HG03469 (cell line): ENCODE results near the gene LIX1.
A peak's percentile ranks its signal among the peaks of the same experiment; 100 is the strongest.
"Not testable (repeated sequence)": the region's sequence is repeated elsewhere in the genome, so short reads cannot be mapped to it uniquely, and the experiment has no call there.

Experiments used
- ATAC-seq: cut with Tn5 transposase; IDR thresholded peaks from one replicate; pipeline ENCODE4 v1.9.1; 2021; ENCODE audit warnings: mild to moderate bottlenecking, moderate library complexity, moderate number of reproducible peaks; ENCODE audit not compliant: unreplicated experiment

LIX1 gene

DNA sequence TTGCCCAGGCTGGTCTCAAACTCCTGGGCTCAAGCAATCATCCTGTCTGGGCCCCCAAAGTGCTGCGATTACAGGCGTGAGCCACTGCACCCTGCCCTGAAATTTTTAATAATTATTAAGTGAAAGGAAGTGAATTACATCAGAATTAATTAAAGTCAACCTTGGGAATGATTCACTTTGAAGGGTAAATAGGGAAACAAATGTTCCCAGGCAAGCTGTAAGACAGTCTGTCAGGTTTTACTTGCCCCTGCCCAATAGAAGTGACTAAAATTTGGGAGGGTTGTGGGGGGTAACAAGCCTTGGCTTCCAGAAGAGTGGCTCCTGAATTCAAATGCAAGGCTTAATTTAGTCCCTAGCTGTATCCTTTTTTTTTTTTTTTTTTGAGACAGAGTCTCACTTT is 1.3 kb upstream of the LIX1 start:
- ATAC-seq: no peak

DNA sequence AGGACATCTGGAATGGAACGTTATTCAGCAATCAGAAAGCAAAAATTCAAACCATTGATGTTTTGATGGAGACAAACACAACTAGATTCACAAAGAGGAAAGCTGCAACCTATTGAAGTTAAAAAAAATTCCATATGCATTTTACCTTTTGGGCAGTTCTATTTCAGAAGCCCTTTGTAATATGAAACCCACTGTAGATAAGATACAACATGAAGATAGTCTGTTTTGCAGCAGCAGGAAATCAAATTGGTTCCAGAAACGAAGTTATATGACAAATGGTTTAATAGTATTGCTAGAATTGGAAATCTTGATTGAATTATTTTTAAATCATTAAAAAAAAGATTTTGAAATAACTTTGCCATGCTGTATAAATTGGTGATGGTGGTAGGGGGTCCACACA is 872 bp downstream of the LIX1 start:
- no peak for ATAC-seq

DNA sequence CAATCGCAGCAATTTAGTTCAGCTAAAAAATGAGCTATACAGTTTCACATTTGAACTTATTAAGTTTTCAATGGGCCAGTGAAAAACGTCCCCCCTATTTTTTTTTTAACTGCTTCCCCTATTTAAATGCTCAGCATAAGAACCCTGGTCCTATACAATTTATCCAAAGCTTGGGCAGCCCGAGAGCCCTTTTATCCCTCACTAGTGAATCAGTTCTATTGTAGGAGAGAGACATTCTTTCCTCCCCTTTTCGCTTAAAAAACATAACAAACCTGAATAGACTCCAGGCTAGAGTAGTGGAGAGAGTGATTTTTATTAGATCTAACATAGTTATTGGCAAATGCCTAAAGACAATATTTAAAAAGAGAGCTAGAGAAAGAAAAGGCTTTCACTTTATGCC is 1.4 kb downstream of the LIX1 start:
- no peak for ATAC-seq

DNA sequence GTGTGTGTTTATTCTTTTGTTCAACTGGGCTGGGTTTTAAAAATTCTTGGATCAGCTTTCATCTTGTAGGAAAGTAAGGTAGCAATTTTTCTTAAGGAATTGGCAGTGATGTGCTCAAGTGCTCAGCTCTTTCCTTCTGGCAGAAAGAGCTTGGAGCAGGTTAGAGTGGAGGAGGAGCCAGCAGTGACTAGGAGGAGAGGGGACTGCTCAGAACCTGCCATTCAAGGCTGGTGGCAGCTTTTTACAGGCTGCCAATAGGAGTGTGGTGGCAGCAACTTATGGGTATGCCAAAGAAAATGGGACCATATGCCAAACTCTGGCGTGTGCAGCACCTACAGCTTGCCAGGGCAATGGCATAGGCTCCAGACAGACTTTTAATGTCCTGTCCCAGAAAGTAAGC is 2.2 kb downstream of the LIX1 start:
- ATAC-seq: not testable (repeated sequence)

DNA sequence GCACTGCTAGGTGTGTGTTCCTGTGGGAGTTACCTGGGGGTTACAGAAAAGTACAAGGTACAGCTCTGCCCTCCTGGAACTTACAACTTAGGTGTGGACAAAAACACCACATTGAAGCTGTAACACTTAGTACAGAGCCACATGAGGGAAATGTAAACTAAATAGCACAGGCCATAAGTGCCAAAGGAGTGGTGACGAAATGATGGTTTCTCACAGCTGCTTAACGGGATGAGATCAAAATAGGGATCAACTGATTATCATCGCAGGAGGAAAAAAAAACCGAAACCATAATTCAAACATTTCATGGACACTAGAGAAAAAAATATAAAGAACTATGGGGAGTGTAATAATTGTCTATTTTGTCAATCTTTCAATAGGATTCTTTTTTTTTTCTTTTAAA is 5.9 kb downstream of the LIX1 start:
- no peak for ATAC-seq

DNA sequence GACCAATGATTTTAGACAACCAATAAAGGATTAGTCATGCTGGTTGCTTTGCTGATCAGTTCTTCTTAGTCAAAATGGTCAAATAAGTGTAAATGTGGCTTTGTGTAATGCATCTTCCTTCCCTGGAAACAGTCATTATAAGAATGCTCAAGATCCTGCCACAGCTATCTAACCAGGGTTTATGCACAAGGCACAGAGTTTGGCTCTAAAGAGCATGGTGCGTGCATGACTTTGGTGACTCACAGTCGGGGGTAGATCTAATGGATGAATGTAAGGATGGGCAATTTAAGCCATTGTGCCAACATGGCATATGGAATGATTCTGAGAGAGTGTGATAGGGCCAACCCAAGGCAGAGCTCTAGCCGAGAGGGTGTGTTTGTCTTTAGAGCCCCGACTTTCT is 6.5 kb downstream of the LIX1 start:
- ATAC-seq: no peak

DNA sequence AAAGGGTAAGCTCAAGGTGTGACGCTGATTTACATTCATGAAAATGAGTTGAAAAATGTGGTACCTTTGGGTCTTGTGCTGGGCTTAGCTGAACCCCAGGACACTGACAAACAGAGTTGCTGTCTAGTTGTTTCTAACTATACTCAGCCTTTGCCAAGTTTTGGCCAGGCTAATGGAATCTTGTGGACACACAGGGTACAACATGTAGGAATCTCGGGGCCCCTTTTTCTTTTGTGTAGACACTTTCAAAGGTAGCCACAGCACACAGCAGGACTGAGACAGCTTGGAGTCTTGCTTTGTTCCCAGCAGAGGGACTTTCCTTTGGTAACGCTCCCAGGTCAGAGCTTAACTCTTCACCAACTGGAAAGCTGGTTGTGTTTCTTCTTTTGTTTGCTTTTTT is 7.8 kb downstream of the LIX1 start:
- ATAC-seq: no peak

DNA sequence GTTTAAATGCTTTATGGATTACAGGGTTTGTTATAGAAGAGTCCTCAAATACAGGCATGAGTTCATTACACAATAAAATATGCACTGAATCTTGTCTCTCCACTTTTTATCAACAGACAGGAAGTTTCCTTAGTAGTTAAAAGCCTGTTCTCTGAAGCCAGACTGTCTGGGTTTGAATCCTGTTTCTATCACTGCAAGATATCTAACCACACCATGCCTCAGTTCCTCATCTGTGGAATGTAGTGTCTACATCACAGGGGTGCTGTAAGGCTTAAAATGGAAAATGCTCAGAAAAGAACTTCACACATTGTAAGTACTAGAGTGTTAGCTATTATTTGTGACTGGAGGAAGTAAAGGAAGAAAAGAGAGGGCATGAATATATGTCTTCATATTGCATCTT is 9.3 kb downstream of the LIX1 start:
- ATAC-seq: no peak

DNA sequence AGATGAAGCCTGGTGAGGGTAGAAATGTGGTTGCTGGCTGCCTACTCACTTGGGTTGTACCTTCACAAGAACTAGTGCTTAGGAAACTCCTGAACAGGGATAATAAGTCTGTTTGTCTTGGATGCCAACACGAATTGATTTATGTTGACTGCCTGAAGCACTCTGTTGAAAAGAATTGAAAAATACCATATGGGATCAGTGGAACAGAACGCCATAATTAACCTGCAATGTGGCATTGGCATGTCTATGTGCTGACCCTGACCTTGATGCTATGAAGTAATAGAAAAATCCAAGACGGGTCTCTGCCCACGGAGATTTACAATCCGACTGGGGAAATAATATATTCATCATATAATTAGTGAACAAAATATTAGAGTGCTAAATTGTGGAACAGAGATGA is 10.5 kb downstream of the LIX1 start:
- no peak for ATAC-seq

DNA sequence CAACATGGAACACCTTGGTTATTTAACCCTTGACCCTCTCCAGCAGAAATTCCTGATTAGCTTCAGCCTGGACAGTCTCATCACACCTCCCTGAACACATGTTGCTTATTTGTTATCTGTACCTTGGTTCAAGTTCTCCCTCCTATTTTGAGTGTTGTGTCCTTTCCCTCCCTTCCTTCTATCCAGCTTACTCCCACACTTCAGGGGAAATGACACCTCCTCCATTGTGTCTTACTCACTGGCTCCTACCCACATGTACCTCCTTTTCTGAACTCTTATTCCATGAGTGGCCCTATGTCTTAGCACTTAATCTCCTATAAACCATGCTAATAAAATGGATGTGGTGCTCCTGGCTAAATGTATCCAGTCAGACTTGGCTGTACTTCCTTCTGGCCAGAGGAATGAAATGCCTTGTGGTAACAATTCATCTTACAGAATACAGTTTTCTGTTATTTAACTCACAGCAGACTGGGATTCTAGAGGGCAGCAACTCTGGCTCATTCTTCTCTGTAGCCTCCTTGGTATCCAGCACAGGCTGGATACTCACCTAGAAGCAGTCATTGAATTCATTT is 11.2 kb downstream of the LIX1 start:
- ATAC-seq: no peak

DNA sequence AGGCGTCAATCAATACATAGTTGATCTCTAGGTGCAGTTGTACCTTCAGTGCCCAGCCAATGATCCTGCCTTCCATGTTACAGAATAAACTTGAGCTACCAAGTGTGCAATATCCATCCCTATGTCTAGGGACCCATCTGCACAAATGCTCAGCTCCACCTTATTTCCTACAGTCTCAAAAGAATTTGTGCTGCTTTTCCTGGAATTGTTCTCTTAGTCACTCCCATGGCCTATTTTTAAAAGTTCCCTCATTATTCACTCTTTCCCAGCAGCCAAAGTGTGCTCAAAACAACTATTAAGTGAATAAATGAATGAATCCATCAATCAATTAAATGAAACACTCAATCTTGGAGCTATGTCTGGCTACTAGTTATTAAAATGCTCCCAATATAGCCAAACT is 14.7 kb downstream of the LIX1 start:
- no peak for ATAC-seq

DNA sequence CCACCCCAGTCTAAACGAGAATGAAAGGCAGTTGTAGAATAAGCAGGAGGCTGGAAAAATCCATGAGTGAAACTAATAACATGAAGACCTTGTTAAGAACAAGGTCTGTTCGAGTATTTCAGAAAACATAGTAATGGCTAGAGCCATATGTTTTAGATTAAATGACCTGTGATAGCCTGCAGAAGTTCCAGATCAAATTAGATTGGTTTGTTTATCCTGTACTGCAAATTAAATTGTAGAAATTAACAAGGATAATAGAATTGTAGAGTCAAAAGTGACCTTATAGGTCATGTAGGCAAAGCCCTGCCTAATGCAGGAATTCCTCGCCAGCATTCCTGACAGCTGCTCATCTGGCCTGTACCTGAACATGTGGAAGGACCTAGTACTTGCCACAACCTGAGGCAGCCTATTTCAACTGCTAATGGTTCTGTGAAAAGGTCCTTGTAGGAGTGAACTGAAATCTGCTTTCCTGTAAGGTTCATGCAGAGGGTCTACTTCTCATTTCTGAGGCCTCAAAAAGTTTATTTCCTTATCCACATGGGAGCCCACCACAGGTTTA is 17.2 kb downstream of the LIX1 start:
- no peak for ATAC-seq

DNA sequence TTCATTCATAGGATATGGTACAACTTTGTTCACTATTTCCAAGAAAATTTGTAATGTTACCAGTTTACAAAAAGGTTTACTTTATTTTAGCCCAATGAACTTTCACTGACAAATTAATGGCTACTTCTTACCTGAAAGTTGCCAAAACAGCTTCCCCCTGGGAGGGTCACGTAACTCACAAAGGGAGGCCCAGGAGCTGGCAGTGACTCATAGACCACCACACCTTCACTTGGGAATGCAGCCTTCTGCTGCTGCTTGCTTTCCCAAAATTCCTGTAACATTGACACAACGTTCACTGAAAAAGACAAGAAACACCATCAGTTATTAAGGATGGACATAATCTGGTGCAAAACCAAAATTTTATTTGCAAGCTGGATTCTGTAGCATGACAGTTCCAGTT is 18.1 kb downstream of the LIX1 start:
- ATAC-seq: no peak

DNA sequence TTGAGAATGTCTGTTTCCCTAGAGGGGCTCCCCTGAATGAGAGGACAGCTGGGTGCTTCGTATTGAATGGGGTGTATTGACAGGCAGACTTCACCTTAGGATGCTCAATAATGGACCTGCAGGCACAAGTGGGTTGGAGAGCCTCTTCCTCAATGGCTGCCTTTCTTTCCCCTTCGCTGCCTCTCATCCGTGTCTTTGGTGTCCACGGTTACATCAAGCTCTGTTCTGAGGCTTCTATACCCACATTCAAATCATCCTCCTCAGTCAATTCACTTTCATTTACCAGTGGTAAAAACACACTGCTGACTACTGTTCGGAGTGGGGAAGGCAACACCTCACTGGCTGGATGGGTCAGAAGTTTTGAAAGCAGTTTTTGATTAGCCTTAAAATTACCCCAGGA is 20.6 kb downstream of the LIX1 start:
- ATAC-seq: no peak

DNA sequence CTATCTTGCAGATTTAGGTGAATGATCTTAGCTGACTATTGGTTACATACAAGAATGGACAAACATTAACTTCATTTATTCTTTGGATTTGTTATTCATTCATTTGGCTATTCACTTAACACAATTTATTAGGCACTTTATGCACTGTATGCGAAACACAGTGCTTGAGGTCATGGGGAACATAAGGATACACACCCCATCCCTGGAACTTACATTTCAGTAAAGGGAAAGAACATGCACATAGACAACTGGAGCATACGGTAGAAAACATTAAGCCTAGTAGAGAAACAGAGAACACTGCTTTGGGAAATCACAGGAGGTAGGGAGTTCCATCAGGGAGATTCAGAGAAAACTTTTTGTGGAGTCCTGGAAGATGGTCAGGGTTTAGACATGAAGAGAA is 22.2 kb downstream of the LIX1 start:
- no peak for ATAC-seq

DNA sequence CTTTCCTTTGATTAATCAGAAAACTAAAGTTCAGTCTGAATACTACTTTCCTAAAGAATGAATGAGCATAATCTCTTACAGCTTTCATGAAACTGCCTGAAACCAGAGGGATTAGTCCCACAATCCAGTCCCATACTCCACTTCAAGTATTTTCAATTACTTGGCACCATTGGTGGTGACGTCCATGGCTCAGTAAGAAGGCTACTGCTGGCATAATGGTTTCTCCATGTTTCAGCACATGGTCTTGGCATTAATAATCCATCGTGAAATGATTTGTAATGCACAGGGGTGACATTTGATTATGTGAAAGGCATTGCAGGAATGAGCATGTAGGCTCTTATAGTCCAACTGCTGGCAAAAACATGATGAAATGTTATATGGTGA is 23.4 kb downstream of the LIX1 start:
- no peak for ATAC-seq

DNA sequence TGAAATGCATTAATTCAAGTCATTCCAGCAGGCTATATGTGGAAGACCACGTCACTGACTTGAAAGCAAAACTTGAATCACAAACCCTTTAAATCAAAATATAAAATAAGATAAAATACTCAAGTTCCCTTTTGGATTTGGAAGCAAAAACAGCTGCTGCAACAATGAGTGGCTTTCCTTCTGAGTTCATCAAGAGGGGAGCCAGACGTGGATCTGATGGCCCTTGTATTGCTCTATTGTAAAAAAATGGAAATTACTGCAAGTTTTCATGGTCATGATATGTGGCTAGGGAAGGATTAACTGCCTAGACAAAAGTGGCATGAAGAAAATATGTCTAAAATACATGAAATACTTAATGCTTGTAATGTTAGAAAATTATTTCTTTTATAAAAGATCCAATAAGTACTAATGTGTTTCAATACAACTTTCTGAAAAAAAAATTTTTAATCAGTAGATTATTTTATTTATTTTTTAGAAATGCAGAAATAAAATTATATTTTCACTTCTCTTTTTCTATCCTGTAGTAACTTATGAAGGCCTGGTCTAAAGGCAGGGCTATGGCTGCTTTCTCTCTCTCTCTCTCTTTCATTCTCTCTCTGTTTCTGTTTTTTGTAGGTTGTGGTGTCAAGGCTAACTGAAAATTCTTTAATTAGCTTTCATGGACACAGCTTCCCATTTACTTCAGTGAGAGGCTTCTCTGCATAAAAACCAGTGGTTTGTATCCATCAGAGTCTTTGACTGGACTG is 24.0 kb downstream of the LIX1 start:
- ATAC-seq: peak; percentile 52

DNA sequence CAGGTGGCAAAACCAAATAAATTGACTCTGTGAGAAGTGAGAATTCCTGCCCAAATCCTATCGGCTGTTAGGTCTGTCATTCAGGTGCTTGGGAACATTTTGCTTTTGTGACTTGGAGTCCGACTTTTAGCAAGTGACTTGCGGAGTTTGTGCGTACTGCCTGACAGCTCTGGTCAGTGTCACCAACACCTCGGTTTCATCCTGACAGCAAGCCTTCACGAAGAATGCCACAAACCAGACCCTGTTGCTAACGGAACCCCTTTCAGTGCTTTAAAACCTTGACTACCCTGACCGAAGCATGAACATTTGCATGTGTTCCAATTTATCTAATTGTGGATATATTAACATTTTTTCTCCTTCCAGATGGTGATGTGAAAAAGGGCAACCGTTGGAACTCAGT is 26.5 kb downstream of the LIX1 start:
- no peak for ATAC-seq

DNA sequence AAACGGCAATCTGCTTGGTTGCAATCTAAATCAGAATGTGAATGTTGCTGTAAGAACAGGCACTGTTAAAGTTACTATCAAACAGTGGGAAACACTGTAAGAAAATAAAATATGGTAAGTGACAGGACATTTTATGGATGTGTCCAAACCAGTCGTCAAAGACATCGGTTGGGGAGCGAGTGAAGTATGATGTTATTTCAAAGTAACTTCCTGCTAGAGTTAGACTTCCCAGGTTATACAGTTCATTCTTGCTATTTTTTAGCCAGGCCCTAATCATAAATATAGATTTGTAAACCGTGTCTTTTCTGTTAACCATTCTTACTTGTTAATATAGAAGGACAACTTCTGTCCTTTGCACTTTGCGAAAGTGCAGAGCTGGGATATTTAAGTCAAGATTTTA is 30.2 kb downstream of the LIX1 start:
- no peak for ATAC-seq

DNA sequence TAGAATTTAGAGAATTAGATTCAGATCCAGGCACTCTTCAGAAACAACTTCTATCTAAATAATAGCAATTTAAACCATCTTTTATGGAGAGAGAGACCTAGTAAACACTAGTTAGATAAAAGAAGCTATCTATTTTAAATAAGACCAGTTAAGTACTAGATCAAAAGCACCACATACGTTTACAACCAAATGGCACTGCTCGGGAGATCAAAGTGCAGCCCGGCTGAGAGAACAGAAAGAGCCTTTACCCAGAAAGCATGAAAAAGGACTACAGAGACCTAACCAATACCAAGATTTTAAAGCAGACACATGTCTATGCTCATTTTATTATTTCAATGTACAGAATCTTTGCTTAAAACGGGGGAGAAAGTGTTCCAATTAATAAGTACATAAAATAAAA is 30.8 kb downstream of the LIX1 start:
- ATAC-seq: no peak

DNA sequence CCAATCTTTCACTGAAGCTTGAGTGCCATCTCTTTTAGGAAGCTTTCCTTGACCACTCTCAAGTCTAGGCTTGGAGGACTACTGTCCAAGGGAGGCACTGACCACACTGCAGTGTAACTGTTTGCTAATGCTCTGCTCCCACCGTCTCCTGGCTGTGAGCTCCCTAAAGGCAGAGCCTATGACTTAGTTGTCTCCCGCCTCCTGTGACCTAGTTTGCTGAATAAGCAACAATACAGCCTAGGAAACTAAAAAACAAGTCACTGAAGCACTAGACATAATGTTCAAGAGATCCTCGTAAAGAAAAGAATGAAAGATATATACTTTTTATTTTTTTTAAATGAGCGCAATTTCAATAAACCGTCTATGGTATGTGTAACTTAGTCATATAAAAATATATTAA is 31.4 kb downstream of the LIX1 start:
- no peak for ATAC-seq

DNA sequence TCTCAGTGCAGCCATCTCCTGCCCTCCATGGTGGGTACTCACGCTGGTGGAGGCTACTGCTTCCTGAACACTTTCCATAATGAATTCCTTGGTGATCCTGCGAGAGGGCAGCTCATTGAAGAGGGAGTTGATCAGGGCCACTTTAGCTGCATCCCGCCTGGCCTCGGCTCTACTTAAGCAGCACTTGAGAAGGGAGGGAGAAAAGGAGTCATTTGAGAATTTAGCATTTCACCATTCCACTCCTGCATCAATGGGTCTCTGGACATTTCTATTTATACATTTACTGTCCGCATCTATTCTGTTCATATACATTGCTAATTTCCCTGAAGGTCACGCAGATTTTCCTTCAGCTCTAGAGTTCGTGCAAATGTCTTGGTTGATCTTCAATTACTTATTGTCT is 35.1 kb downstream of the LIX1 start:
- no peak for ATAC-seq

DNA sequence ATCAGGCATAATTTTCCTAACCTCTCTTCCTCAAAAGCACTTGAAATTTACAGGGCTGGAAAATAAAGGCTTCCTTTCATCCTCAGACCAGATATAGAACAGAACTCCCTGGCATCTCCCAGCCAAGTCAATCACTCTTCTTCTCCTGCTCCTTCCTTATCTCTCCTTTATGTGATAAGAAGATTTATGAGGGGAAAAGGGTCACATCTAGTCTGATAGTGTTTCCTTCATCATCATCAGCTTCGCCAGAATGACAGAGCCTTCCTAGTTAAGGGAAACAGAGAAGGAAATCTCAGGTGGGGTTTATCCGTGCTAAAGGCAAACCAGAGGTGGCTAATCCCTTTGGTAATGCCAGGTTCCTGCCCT is 36.2 kb downstream of the LIX1 start:
- ATAC-seq: no peak
